Endodermal cell (in vitro differentiated cells): ENCODE measurements around the gene PF4V1. TPM values are rescaled to one million over a fixed set of nuclear protein-coding genes. Genes with fewer than 3 reads are reported as not detected.

ENCODE experiments used
- DNase-seq: peaks from one replicate; pipeline ENCODE4 v3.0.0-alpha.2; 2017
- H3K27ac ChIP-seq: 2 replicates; pipeline ENCODE4 v1.5.1; 2013; ENCODE audit warnings: mild to moderate bottlenecking, low read depth, low read length, moderate library complexity
- H3K27me3 ChIP-seq: 2 replicates; pipeline ENCODE4 v1.6.1; 2013; ENCODE audit warnings: mild to moderate bottlenecking, low read length, moderate library complexity; ENCODE audit not compliant: insufficient read depth, control insufficient read depth, poor library complexity, severe bottlenecking
- H3K36me3 ChIP-seq: 2 replicates; pipeline ENCODE4 v1.7.0; 2013; ENCODE audit warnings: mild to moderate bottlenecking, low read length, moderate library complexity; ENCODE audit not compliant: control insufficient read depth, insufficient read depth
- H3K4me1 ChIP-seq: one replicate; pipeline ENCODE4 v1.7.0; 2013; ENCODE audit warnings: low read length; ENCODE audit not compliant: control insufficient read depth, insufficient read depth
- H3K4me3 ChIP-seq: 2 replicates; pipeline ENCODE4 v1.5.1; 2013; ENCODE audit warnings: mild to moderate bottlenecking, low read length, moderate library complexity
- H3K9ac ChIP-seq: 2 replicates; pipeline ENCODE4 v1.6.1; 2013; ENCODE audit warnings: mild to moderate bottlenecking, low read length, moderate library complexity; ENCODE audit not compliant: poor library complexity, severe bottlenecking; ENCODE audit errors: extremely low read depth
- H3K9me3 ChIP-seq: 2 replicates; pipeline ENCODE4 v1.6.1; 2013; ENCODE audit warnings: mild to moderate bottlenecking, low read length, moderate library complexity; ENCODE audit not compliant: control insufficient read depth
- H3K27ac Mint-ChIP-seq: 2 replicates; pipeline ENCODE4 v1.8.0; 2020; ENCODE audit warnings: mixed read lengths
- H3K27me3 Mint-ChIP-seq: 2 replicates; pipeline ENCODE4 v1.8.0; 2021; ENCODE audit warnings: mild to moderate bottlenecking, mixed read lengths; ENCODE audit not compliant: insufficient read depth
- H3K36me3 Mint-ChIP-seq: 2 replicates; pipeline ENCODE4 v1.8.0; 2020; ENCODE audit warnings: low read depth, mixed read lengths
- H3K4me1 Mint-ChIP-seq: 2 replicates; pipeline ENCODE4 v1.8.0; 2020; ENCODE audit warnings: mixed read lengths
- H3K4me3 Mint-ChIP-seq: 2 replicates; pipeline ENCODE4 v1.8.0; 2020; ENCODE audit warnings: mild to moderate bottlenecking, moderate library complexity, mixed read lengths
- H3K9me3 Mint-ChIP-seq: 2 replicates; pipeline ENCODE4 v1.8.0; 2020; ENCODE audit warnings: mild to moderate bottlenecking, mixed read lengths
- CTCF ChIP-seq: fragments of 200-600 bp; sonication (generic); conservative IDR thresholded peaks from 2 replicates; pipeline ENCODE4 v1.5.0; 2021; ENCODE audit warnings: antibody characterized with exemption, mild to moderate bottlenecking
- WGBS, 2 experiments: methylation state at CpG; one replicate each; pipeline versions ENCODE4 v1.1.5 to v1.1.7; 2013; ENCODE audit warnings: missing lambda C conversion rate in 2 of 2, mixed read lengths in 1 of 2; ENCODE audit not compliant: insufficient coverage in 1 of 2, insufficient read length in 1 of 2; 5-methylcytosine and 5-hydroxymethylcytosine counted together
- total RNA-seq, 2 donors: library from RNA; stranded (reverse); fragmentation: NEBNext Ultra II Directional in 1 of 2; extraction: Animal tissue kit (Norgen Biotek cat#: 25700) in 1 of 2; gene quantifications; 2 replicates in 1 of 2; 3 replicates in 1 of 2; pipeline ENCODE4 v1.2.1, GENCODE V29; 2021

The PF4V1 gene
- total RNA-seq, 2 donors from 2014 or later: not detected

GRCh38 chr4:73870768-73871167 lies 17.7 kb downstream of the PF4V1 start:
- Histone ChIP-seq H3K4me3 (no peak overlapping the region), H3K9ac (no peak overlapping the region), H3K27me3 (peaks cover 31% of the 10 kb centered on the region), H3K27ac (no peak overlapping the region), H3K9me3 (no peaks in the 10 kb centered on the region), H3K4me1 (no peaks in the 10 kb centered on the region), H3K36me3 (no peaks in the 10 kb centered on the region)
- no peak for TF ChIP-seq CTCF
- WGBS, 2 experiments: 95 to 100% methylated on average over 1 of the region's 1 CpG
- no peak overlapping the region for H3K4me3 Mint-ChIP-seq
- peaks cover 8% of the 10 kb centered on the region for H3K4me1 Mint-ChIP-seq
- peaks cover 56% of the 10 kb centered on the region for H3K27me3 Mint-ChIP-seq
- no peaks in the 10 kb centered on the region for H3K36me3 Mint-ChIP-seq
- H3K27ac Mint-ChIP-seq: no peak overlapping the region
- no peak for DNase-seq
- no peaks in the 10 kb centered on the region for H3K9me3 Mint-ChIP-seq

- no peak overlapping the region for H3K9ac ChIP-seq
- no peak for TF ChIP-seq CTCF
- no peaks in the 10 kb centered on the region for H3K36me3 ChIP-seq
- H3K9me3 ChIP-seq: no peaks in the 10 kb centered on the region
- no peak overlapping the region for H3K4me3 ChIP-seq
- H3K27me3 ChIP-seq: peaks cover 31% of the 10 kb centered on the region
- Mint-ChIP-seq H3K36me3 (no peaks in the 10 kb centered on the region), H3K27me3 (peaks cover 54% of the 10 kb centered on the region), H3K4me1 (peaks cover 8% of the 10 kb centered on the region), H3K9me3 (no peaks in the 10 kb centered on the region), H3K4me3 (no peak overlapping the region), H3K27ac (no peak overlapping the region)
- DNase-seq: no peak
- WGBS, 2 experiments: 88 to 100% methylated on average over 1 to 6 of the region's 6 CpGs
- no peaks in the 10 kb centered on the region for H3K4me1 ChIP-seq
- no peak overlapping the region for H3K27ac ChIP-seq
Observed at GRCh38 chr4:73871511-73872310, 18.6 kb downstream of the PF4V1 start.

- H3K27ac Mint-ChIP-seq: no peak overlapping the region
- H3K36me3 Mint-ChIP-seq: no peaks in the 10 kb centered on the region
- DNase-seq: no peak
- no peaks in the 10 kb centered on the region for H3K9me3 Mint-ChIP-seq
- H3K27ac ChIP-seq: no peak overlapping the region
- peaks cover 54% of the 10 kb centered on the region for H3K27me3 Mint-ChIP-seq
- H3K9ac ChIP-seq: no peak overlapping the region
- WGBS, 2 experiments: 100% methylated on average over 2 of the region's 2 CpGs; no CpG with 5 or more reads in 1 of the 2 experiments
- H3K9me3 ChIP-seq: no peaks in the 10 kb centered on the region
- H3K4me1 Mint-ChIP-seq: peaks cover 8% of the 10 kb centered on the region
- no peaks in the 10 kb centered on the region for H3K4me1 ChIP-seq
- H3K36me3 ChIP-seq: no peaks in the 10 kb centered on the region
- TF ChIP-seq CTCF: no peak
- H3K27me3 ChIP-seq: peaks cover 31% of the 10 kb centered on the region
- H3K4me3 Mint-ChIP-seq: no peak overlapping the region
- H3K4me3 ChIP-seq: no peak overlapping the region
Observed at GRCh38 chr4:73872316-73873108, 19.4 kb downstream of the PF4V1 start.
